ENCODE data around the gene TRIM44.

DNA sequence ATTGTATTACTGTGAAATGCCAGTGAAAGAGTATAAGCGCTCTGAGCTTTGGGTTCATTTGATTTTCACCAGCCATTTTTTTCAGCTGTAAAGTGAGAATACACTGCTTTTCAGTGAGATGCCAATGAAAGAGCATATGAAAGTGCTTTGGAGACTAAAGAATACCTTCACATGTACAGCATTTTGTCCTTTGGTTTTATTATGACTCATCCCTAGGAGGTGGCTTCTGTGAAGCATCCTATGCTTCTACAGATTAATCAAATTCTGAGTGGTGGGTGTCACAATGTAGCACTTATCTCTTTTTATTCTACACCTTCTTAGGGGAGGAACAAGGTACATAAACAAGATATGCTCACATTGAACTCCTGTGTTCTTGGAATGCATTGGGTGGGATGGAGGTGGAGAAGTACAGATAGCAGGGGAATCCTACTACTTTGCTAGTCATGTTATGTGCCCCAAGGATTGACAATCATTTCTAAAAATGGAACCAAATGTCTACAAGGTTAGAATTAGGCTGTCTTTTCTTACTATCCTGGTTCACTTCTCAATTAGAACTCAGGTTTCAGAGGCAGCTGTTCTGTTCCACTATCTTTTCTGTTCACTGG lies 18.7 kb downstream of the TRIM44 start:
- TF ChIP-seq, protein P1, sequence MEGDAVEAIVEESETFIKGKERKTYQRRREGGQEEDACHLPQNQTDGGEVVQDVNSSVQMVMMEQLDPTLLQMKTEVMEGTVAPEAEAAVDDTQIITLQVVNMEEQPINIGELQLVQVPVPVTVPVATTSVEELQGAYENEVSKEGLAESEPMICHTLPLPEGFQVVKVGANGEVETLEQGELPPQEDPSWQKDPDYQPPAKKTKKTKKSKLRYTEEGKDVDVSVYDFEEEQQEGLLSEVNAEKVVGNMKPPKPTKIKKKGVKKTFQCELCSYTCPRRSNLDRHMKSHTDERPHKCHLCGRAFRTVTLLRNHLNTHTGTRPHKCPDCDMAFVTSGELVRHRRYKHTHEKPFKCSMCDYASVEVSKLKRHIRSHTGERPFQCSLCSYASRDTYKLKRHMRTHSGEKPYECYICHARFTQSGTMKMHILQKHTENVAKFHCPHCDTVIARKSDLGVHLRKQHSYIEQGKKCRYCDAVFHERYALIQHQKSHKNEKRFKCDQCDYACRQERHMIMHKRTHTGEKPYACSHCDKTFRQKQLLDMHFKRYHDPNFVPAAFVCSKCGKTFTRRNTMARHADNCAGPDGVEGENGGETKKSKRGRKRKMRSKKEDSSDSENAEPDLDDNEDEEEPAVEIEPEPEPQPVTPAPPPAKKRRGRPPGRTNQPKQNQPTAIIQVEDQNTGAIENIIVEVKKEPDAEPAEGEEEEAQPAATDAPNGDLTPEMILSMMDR (IDR thresholded peaks at IDR 0.05) = no peak
- TF ChIP-seq POLR2A (IDR thresholded peaks at IDR 0.05) = no peak

Measured in testis (tissue), 2 donors.